ENCODE measurements around the gene METTL26. TPM values are rescaled to one million over a fixed set of nuclear protein-coding genes. Genes with fewer than 3 reads are reported as not detected.

The METTL26 gene
- polyA plus RNA-seq, 3 donors, result 57.1 to 80.9 (median 70.4) TPM

DNA sequence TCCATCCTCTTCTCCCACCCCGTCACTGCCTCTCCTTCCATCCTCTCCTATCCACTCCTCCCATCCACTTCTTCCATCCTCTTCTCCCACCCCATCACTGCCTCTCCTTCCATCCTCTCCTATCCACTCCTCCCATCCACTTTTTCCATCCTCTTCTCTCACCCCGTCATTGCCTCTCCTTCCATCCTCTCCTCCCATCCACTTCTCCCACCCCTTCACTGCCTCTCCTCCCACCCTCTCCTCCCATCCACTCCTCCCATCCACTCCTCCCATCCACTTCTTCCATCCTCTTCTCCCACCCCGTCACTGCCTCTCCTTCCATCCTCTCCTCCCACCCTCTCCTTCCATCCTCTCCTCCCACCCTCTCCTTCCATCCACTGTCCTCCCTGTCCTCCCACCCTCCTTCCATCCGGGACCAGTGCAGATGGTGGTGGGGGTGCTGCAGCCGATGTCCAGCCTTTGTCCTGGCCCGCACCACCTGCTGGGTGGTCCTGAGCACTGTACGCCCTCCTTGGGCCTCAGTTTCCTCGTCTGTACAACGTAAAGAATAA, 4.2 kb downstream of the METTL26 start:
- Histone ChIP-seq H3K36me3 (replicated peaks in 1 of 2; ENCODE audit: control insufficient read depth in 1 of 2, insufficient read depth in 2 of 2, low read length in 2 of 2) (peaks cover 22 to 32% of the 10 kb centered on the region in 2 donors), H3K4me2 (replicated peaks; ENCODE audit: extremely low read depth, low read length, poor library complexity, severe bottlenecking) (no peak overlapping the region), H3K9ac (ENCODE audit: insufficient read depth, low read length, poor library complexity, severe bottlenecking) (no peak overlapping the region), H3K27me3 (ENCODE audit: control insufficient read depth in 2 of 2, insufficient read depth in 2 of 2, low read length in 2 of 2) (no peaks in the 10 kb centered on the region), H2AFZ (ENCODE audit: insufficient read depth, low read depth, low read length, poor library complexity, severe bottlenecking) (no peak overlapping the region), H3K4me1 (ENCODE audit: control insufficient read depth in 1 of 2, insufficient read depth in 2 of 2, low read length in 2 of 2) (peaks cover 15 to 35% of the 10 kb centered on the region in 2 donors), H3K79me2 (ENCODE audit: insufficient read depth, low read length) (peaks cover 12% of the 10 kb centered on the region), H3K9me3 (replicated peaks in 1 of 2; ENCODE audit: control insufficient read depth in 1 of 2, insufficient read depth in 1 of 2, low read length in 2 of 2) (no peaks in the 10 kb centered on the region), H4K20me1 (ENCODE audit: insufficient read depth, low read length) (peaks cover 54% of the 10 kb centered on the region), H3K27ac (ENCODE audit: low read depth in 1 of 2, low read length in 2 of 2) (no peak overlapping the region), H3K4me3 (replicated peaks in 1 of 3; ENCODE audit: low read depth in 2 of 3, low read length in 3 of 3) (no peak overlapping the region)
- WGBS (ENCODE audit: insufficient coverage), result 72% methylated on average over 5 of the region's 9 CpGs
- peaks cover 5 to 12% (median 8%) of the 10 kb centered on the region in 3 donors for H3K27me3 Mint-ChIP-seq (ENCODE audit: low read depth in 3 of 3)
- no peak for DNase-seq
- intact Hi-C loops (cut with micrococcal nuclease), result no loop called here
- peaks cover 8% of the 10 kb centered on the region for H3K4me1 Mint-ChIP-seq
- TF ChIP-seq, protein P1, sequence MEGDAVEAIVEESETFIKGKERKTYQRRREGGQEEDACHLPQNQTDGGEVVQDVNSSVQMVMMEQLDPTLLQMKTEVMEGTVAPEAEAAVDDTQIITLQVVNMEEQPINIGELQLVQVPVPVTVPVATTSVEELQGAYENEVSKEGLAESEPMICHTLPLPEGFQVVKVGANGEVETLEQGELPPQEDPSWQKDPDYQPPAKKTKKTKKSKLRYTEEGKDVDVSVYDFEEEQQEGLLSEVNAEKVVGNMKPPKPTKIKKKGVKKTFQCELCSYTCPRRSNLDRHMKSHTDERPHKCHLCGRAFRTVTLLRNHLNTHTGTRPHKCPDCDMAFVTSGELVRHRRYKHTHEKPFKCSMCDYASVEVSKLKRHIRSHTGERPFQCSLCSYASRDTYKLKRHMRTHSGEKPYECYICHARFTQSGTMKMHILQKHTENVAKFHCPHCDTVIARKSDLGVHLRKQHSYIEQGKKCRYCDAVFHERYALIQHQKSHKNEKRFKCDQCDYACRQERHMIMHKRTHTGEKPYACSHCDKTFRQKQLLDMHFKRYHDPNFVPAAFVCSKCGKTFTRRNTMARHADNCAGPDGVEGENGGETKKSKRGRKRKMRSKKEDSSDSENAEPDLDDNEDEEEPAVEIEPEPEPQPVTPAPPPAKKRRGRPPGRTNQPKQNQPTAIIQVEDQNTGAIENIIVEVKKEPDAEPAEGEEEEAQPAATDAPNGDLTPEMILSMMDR (IDR thresholded peaks at IDR 0.05), result no peak
- H3K36me3 Mint-ChIP-seq, result peaks cover 21 to 26% of the 10 kb centered on the region in 2 donors
- peak overlapping the region in 1 of 7 donors; percentile 20 for H3K27ac Mint-ChIP-seq
- H3K9me3 Mint-ChIP-seq, result no peaks in the 10 kb centered on the region
- H3K4me3 Mint-ChIP-seq, result no peak overlapping the region

DNA sequence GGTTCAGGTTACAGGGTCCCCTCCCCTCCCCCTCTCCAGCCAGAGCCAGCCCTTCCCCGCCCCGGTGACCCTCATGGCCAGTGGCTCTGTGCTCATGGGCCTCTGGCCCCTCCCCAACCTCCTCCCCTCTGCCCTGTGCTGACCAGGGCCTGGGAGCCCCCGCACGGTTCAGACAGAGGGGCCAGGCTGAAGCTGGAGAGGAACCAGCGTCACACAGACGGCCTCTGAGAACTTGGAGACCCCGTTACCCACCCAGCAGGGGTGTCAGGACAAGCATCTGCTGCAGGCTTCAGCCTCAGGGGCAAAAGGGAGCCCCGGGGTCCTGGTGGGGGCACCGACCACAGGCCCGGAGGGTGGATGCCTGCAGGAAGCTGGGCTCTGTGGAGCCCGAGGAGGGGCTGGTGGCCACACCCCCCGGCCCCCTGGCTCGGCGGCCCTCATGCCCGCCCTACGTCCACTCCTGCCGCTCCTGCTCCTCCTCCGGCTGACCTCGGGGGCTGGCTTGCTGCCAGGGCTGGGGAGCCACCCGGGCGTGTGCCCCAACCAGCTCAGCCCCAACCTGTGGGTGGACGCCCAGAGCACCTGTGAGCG, 5.2 kb downstream of the METTL26 start, which contains the start of gene WFIKKN1:
TSS of gene WFIKKN1 (plus strand) at position 171 of the 591 bp plus-strand sequence. CDS start at position 440, 269 bp downstream.
- DNase-seq, result peak in 1 of 3 donors; percentile 5
- peaks cover 15 to 28% of the 10 kb centered on the region in 2 donors for H3K4me1 ChIP-seq (ENCODE audit: control insufficient read depth in 1 of 2, insufficient read depth in 2 of 2, low read length in 2 of 2)
- H3K9me3 ChIP-seq (replicated peaks in 1 of 2; ENCODE audit: control insufficient read depth in 1 of 2, insufficient read depth in 1 of 2, low read length in 2 of 2), result no peaks in the 10 kb centered on the region
- Mint-ChIP-seq H3K9me3 (no peaks in the 10 kb centered on the region), H3K4me3 (no peak within 1 kb of the TSS), H3K4me1 (peaks cover 8% of the 10 kb centered on the region), H3K27ac (peak within 1 kb of the TSS in 1 of 7 donors; percentile 15), H3K27me3 (ENCODE audit: low read depth in 3 of 3) (peaks cover 2 to 12% (median 5%) of the 10 kb centered on the region in 3 donors), H3K36me3 (peaks cover 28 to 34% of the 10 kb centered on the region in 2 donors)
- H2AFZ ChIP-seq (ENCODE audit: insufficient read depth, low read depth, low read length, poor library complexity, severe bottlenecking), result no peak within 1 kb of the TSS
- H3K79me2 ChIP-seq (ENCODE audit: insufficient read depth, low read length), result peaks cover 12% of the 10 kb centered on the region
- no peak within 1 kb of the TSS for H3K27ac ChIP-seq (ENCODE audit: low read depth in 1 of 2, low read length in 2 of 2)
- peak within 1 kb of the TSS; percentile 21 for H3K9ac ChIP-seq (ENCODE audit: insufficient read depth, low read length, poor library complexity, severe bottlenecking)
- H4K20me1 ChIP-seq (ENCODE audit: insufficient read depth, low read length), result peaks cover 54% of the 10 kb centered on the region
- H3K36me3 ChIP-seq (replicated peaks in 1 of 2; ENCODE audit: control insufficient read depth in 1 of 2, insufficient read depth in 2 of 2, low read length in 2 of 2), result peaks cover 29 to 42% of the 10 kb centered on the region in 2 donors
- intact Hi-C loops (cut with micrococcal nuclease), result no loop called here
- TF ChIP-seq, protein P1 (IDR thresholded peaks at IDR 0.05), result no peak
- no peak within 1 kb of the TSS for H3K4me3 ChIP-seq (replicated peaks in 1 of 3; ENCODE audit: low read depth in 2 of 3, low read length in 3 of 3)
- no peaks in the 10 kb centered on the region for H3K27me3 ChIP-seq (ENCODE audit: control insufficient read depth in 2 of 2, insufficient read depth in 2 of 2, low read length in 2 of 2)
- WGBS (ENCODE audit: insufficient coverage), result 2% methylated on average over 20 of the region's 23 CpGs
- no peak within 1 kb of the TSS for H3K4me2 ChIP-seq (replicated peaks; ENCODE audit: extremely low read depth, low read length, poor library complexity, severe bottlenecking)

Measured in CD14-positive monocyte (primary cell).